Activated CD8-positive, alpha-beta memory T cell treated with anti-CD3 and anti-CD28 coated beads, Interleukin-2, amount 50 U/mL, for 24 hours (primary cell): ENCODE measurements around the gene MTHFS.
"Not testable (repeated sequence)": the region's sequence is repeated elsewhere in the genome, so short reads cannot be mapped to it uniquely, and the experiment has no call there.

ENCODE experiments used
- DNase-seq: peaks from one replicate; pipeline ENCODE4 v3.0.0-alpha.2; 2020; ENCODE audit errors: extremely low read depth

MTHFS gene

DNA sequence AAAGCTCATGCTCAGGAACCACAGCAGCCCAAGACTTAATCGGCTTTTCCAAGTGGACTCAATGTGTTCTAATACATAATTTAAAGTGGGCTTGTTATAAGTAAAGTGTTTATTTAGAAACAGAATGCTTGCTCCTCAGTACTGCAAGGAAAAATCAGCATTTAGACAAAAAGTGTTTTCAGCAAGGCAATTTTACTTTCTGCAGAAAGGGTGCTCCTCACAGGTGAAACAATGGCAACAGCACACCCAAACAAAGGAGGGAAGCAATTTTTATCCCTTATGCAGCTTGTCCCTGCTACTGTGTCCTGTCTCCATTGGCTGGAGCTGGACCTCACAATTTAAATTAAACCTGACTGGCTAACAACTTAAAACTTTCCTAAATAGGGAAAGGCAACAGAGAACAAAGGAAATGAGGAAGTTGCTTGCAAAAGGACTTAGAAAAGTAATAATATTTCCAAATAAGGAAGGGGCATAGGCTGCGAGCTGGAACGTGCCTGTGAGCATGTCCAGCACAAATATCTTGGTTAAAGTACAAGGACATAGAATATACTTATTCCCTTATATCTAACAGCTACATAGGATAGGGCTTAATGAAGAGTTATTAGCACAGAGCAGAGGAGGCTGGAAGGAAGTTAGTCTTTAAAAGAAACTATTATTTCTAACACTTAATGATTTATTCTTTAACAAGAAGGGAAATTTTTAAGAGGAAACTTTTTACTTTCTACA, 19.1 kb upstream of the MTHFS start:
- not testable (repeated sequence) for DNase-seq

DNA sequence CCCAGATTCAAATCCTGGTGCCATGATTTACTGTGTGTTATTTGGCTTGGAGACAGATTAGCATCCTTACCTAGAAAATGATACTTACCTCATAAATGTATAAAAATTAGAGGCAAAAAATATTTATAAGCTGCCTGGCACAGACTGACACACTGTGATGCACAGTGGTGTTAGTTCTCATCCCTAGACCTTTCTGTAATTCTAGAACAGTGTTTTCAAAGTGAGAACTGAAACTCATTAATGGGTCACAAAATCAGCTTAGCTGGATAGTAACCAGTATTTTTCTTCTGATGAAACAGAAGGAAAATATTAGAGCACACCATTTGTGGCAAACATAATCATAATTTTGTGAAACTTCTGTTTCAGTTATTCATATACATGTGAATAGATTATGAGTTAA, 17.9 kb upstream of the MTHFS start:
- no peak for DNase-seq

DNA sequence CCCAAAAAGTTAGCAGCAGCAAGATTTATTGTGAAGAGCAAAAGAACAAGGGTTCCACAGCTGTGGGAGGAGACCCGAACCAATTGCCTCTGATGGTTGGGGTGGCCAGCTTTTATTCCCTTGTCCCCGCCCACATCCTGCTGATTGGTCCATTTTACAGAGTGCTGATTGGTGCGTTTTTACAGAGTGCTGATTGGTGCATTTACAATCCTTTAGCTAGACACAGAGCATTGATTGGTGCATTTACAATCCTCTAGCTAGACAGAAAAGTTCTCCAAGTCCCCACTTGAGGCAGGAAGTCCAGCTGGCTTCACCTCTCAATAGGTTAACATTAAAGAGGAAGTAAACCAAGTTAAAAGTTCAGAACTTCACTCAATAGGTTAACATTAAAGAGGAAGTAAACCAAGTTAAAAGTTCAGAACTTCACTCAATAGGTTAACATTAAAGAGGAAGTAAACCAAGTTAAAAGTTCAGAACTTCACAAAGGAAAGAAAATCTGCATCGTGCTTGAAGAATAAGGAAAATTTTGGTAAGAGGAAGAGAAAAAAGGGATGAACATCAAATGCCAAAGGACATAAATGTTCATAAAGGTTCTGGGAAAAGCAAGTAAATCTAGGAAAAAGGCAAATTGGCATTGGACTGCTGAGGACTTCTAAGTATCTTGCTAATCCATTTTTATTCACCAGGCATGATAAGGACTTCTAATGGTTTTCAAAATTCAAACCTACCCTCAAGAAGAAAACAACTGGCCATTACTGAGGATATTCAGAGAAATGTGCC, 12.9 kb upstream of the MTHFS start:
- DNase-seq: not testable (repeated sequence)

DNA sequence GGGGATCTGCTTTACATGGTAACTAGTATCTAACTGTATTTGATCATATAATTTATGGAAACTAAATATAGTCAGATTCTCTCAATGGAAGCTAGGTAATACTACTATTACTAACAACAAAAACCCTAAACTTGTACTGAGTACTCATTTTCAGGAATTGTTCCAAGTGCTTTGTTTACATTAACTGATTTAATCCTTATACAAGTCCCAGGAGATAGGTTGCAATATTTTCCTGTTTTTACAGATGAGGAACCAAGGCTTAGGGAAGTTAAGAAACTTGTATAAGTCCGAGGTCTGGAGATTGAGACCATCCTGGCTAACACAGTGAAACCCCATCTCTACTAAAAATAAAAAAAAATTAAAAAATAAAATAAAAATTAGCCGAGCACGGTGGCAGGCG, 7.5 kb upstream of the MTHFS start:
- no peak for DNase-seq

DNA sequence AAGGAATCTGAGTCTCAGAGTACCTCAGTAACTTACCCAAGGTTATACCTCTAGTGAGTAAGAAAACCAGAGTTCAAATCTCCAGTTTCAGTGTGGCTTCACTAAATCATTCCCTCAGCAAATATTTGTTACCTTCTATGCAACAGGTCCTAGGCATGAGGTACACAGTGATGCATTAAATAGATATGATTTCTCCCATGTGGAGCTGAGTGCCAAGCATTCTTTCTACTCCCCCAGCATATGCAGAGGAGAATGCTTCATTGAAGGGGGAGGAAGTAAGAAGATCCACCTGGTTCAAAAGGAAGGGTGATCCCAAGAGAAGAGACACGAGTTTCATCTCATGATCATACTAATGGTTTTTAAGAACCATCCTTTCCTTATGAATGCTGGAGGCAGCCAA, 6.8 kb upstream of the MTHFS start:
- DNase-seq: no peak

DNA sequence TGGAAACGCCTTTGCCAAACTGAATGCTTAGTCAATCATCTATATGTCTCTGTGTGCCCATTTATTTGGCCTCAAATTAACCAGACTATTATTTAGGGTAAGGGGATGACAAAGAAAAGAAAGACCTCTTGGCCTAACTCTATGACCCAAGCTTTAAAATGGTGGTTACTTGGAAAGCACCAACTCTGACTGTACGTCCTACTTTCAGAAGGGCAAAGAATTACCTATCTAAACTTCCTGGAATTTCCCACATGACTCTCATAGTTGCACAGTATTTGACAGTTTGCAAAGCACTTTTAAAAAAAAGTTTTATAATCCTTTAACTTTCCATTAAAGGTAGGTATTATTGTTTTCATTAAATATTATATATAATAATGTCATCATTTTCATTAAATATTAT, 6.3 kb upstream of the MTHFS start:
- no peak for DNase-seq

DNA sequence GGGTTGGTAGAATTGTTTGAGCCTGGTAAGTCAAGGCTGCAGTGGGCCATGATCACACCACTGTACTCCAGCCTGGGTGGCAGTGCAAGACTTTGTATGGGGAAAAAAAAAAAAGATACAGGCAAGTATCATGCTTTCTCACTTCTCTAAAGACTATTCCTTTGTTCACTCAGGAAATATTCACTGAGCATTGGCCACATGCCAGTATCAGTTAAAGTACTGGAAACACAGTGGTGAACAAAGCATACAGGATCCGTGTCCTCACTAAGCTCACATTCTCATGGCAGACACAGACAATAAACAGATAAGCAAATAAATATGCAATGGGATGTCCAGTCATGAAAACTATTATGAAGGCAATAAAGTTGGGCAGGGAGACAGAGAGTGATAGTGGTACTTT, 5.1 kb upstream of the MTHFS start:
- DNase-seq: no peak

DNA sequence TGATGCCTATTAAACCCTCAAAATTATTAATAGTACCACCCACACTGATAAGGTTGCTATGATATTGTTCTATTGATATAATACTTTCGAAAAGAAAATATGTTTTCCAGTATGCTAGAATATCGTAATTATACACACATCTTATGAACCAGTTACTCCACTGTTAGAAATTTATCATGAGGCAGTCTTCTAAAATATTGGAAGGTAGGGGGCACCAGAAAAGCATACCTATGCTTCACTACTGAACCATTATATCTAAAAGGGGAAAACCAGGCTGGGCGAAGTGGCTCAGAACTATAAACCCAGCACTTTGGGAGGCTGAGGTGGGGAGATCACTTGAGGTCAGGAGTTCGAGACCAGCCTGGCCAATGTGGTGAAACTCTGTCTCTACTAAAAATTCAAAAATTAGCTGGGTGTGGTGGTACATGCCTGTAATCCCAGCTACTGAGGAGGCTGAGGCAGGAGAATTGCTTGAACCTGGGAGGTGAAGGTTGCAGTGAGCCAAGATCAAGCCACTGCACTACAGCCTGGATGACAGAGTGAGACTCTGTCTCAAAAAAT, 4.1 kb upstream of the MTHFS start:
- DNase-seq: not testable (repeated sequence)

DNA sequence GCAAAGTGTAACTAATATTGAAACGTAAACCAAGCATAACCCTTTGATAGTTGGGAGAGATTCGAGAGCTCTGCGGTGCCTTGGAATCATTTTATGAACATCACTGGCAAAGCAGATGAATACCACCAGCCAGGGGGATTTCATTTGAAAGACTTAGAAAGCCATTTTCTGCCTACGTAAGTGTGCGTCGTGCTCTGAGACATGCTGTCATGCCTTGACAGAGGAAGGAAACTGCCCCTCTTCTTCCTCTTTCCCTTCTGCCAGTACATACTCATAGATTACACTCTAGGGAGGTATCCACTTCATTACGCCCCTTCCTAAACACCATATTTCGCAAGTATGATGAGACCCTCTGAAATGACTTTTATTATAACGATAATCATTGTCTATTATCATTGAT, 3.3 kb upstream of the MTHFS start:
- no peak for DNase-seq

DNA sequence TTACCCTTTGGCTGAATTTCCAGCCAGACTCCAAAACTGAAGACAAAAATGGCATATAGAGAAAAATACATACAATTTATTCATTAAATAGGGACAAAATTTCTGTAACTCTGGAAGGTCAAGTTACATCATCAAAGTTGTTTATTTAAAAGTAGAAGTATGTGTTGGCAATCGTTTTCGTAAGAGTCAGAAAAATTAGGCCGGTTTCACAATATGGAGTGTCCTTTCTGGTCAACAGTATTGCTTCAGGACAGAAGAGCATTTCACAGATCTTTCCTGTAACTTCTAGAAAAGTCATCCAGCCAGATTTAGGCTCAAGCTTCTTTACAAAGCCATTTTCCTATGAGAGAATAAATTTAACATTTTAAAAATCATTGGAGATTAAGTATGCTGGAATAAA, 2.0 kb upstream of the MTHFS start:
- DNase-seq: not testable (repeated sequence)

DNA sequence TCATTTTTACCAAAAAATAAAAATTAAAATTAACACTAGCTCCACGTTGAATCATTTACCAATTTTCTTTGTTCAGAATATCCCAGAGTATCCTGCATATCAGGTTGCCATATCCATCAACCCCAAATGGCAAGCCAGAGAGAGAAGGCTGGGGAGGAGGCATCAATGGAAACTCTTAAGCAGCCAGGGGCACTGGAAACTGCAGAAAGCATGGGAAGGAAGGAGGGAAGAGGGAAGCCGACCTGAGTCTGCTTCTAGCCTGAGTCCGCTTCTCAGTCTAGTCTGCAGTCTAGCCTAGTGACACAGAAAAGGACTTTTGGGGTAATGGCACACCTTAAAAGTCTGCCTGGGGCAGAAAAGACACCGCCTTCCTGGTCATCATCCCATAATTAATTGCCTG, 1.6 kb upstream of the MTHFS start:
- no peak for DNase-seq

DNA sequence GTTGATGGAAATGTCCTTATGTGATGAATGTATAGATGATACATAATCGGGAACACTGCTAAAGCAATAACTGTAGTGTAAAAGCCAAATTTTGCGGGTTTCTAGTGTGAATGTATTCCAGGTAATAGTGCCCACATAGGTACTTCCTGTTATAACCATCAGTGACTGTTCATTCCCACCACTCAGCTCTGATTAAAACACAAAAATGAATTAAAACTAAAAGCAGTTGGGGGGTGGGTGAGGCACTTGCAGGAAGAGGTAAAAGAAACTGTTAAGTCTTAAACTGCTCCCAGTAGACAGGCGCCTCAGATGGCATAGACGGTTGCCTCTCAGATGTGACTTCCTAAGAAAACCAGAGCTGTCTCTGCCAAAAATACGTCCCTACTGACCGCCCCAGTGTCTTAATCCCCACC, 893 bp upstream of the MTHFS start:
- no peak for DNase-seq

DNA sequence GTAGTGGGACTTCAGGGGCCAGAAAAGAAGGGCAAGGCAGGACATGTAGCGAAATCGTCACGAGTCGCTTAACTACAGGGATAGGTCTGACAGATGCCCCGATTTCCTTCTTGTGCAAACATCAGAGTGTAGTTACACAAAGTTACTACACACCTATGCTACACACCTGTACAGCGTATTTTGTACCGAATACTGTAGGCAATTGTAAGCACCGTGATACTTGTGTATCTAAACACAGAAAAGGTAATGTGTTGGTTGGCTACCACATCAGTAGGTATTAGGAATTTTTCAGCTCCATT, 515 bp upstream of the MTHFS start:
- no peak for DNase-seq

DNA sequence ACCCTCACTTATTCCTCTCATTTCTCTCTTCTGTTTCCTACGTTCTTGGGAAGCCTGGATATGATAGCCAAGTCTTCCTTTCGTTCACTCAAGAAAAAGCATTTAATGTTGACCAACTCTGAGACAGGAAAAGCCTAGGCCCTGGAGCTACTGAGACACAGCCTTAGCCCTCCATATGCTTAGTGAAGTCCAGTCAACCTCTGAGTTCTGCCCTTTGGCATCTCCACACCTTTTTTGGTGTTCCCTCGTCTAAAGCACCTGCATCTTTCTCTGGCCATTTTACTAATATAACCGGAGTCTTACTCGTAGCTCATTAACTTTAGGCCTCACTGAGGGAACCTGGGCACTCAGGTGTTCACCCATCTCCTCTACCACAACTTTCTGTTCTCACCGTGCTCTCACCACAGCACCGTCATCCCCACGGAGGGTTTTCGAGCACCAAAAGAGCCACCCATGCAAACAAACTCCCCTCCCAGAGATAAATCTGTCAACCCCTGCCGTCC, 632 bp downstream of the MTHFS start:
- no peak for DNase-seq

DNA sequence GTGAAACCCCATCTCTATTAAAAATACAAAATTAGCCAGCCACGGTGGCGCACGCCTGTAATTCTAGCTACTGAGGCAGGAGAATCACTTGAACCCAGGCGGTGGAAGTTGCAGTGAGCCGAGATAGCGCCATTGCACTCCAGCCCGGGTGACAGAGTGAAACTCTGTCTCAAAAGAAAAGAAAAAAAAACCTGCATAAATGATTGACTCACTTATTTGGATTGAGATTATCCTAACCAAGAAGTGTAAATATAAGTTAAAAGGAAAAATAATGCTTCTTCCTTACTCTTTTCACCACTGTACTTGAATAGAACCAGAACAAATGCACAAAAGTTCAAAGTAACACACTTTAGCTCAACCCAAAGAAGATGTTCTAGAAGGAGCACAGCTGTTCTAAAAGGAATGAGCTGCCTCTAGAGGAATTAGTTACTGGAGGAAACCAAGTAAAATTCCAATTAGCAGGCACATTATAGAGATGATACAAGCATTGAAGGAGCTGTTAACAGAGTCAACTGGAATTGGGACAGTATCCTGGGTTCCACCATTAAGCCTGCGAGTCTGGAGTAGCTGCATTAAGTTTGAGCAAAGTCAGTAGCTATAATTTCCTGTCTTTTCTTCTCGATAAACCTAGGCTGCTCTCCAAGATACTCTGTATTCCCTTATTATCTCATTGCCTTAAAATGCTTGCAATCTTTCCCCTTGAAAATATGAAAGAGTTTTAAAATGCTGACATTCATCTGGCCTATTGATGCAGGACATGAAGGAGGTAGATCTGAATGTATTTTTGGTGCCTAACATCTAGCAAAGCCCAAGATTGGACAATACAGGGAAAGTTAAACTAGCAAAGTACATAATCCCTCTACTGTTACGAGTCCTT, 9.5 kb downstream of the MTHFS start:
- DNase-seq: no peak

DNA sequence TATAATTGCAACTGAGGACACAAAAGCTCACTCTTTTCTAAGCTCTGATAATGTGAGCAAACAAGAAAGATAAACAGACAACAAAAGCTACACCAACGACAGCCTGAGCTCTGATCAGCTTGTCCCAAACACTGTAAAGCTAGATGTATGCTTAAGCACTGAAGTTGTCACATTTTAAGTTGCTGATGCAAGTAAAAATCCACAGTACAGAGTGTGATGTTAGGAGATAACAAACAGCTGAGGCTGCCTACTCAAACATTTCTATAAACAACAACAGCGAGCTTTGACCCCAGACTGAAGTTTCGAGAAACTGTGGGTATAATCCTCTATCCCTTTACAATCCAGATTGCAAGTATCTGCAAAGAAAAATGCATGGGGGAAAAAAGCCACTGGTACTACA, 10.7 kb downstream of the MTHFS start:
- no peak for DNase-seq

DNA sequence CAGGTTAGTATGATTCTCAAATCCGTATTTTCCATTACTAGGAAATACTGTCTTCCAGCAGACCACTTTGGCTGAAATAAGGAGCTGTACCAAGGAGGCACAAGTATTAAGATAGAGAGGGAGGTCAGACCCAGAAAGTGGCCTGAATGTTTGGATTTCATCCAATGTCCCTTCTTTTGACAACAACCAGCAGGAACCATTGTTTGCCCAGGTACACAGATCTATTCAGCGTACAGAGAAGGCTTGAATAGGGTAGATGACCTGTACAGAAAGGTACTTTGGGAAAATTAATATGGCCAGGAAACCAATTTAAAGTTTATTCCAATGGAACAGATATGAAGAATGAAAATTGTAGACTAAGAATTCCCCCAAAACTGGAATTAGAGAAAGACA, 12.6 kb downstream of the MTHFS start:
- no peak for DNase-seq

DNA sequence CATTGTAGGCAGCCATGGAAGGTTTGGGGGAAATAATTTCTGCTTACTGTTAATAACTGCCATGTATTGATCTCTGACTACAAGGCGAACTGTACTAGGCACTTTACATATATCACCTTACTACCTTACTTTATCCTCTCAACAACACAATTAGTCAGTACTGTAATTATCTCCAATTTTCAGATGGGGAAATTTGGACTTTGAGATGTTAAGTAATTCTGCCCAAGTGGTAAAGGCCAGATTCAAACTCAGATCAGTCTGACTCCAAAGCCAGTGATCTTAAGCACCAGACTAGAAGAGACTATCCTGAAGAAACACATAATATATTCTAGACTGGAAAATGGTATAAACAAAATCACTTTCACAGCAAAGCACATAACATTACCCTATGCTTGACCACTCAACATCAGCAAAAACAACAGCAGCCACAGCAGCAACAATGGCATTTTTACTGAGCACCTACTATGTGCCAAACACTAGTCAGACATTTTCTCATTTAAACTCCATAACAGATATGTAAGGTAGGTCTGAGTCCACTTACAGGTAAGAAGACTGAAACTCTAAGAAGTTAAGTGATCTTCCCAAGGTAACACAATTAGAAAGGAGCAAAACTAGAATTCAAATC, 13.1 kb downstream of the MTHFS start:
- no peak for DNase-seq

DNA sequence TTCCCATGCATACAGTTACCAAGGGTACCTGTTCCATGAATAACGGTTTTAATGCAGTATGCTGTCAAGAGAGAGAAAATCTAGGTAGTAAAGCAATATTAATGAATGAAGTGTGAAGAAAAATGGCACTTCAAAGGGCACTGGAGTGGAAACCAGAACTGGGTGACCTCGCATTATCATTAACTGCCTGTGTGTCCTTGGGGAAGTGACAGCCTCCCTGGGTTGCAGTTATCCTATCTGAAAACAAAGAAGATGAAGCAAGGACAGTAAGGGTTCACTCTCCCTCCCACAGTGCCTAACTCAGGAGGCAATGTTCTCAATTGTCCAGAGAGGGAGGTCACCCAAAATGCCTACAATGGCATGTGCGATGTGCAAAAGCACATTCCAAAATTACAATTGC, 15.1 kb downstream of the MTHFS start:
- DNase-seq: no peak

DNA sequence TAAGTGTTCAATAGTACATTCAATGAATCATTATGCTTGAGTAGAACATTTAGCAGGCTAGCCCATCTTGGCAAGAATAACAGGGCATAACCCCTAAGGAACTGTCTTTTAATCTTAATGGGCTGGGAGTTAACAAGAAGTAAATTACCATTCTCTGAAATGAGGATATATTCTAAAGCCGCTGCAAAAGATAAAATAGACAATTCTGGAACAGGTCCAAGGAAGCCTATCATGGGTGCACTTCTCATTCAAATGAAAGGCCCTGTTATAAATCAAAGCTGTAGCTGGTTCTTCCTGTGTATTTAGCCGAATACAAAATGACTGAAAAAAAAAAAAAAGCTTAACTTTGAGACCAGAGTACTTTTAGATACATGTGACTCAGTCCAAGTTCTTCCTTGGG, 15.6 kb downstream of the MTHFS start:
- no peak for DNase-seq

DNA sequence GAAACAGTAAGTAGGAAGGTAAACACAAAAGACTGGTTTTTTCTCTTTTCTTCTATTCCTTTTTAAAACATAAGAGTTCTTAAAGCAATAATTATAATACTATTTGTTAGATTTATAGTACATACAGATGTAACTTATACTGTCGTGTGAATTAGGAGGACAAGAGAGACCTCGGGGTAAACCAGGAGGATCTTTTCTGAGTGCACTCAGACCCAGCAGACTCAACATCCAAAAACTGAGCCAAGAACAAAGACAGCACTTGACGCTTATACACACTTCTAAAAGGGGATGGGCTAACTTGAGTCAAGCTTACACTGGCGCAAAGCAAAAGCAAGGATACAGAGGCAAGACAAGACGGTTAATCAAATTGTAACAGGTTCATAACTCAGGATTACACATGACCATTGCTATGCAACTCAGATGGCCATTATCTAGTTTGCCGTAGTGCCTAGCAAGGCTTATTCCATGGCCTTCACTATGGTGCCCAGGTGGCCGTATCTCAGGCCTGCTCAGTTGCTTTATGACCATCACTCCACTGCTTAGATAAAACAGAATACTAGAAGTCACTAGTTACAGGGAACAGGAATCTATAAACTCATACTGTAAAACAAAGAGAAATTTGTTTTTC, 18.6 kb downstream of the MTHFS start:
- DNase-seq: no peak
